ENCODE results near the gene PFAS.

DNA sequence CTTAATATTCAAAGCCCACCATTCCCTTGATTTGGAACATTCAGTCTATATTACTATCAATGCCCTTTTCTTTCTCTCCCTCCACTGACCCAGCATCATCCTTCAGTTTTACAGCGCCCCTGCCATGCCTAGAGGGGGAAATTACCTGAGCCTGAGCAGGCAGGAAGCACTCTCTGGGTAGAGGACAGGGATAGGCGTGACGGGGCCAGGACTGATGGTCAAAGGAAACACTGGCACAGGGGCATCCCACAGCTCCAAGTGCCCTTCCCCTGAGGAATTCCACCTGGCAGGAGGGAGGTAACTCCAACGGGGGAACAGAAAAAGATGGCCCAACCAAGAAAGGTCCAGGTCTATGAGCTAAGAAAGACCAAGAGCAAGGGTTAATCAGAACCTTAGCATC is 11.2 kb upstream of the PFAS start:
- TF ChIP-seq, protein P1, sequence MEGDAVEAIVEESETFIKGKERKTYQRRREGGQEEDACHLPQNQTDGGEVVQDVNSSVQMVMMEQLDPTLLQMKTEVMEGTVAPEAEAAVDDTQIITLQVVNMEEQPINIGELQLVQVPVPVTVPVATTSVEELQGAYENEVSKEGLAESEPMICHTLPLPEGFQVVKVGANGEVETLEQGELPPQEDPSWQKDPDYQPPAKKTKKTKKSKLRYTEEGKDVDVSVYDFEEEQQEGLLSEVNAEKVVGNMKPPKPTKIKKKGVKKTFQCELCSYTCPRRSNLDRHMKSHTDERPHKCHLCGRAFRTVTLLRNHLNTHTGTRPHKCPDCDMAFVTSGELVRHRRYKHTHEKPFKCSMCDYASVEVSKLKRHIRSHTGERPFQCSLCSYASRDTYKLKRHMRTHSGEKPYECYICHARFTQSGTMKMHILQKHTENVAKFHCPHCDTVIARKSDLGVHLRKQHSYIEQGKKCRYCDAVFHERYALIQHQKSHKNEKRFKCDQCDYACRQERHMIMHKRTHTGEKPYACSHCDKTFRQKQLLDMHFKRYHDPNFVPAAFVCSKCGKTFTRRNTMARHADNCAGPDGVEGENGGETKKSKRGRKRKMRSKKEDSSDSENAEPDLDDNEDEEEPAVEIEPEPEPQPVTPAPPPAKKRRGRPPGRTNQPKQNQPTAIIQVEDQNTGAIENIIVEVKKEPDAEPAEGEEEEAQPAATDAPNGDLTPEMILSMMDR (IDR thresholded peaks at IDR 0.05) = no peak
- TF ChIP-seq ESRRA (CRISPR knock-in tag; IDR thresholded peaks at IDR 0.05; ENCODE audit: borderline replicate concordance) = no peak
- no peak for TF ChIP-seq NR1H2 (CRISPR knock-in tag; IDR thresholded peaks at IDR 0.05)
- no peak for TF ChIP-seq KAT7 (CRISPR knock-in tag; IDR thresholded peaks at IDR 0.05; ENCODE audit: borderline replicate concordance)
- TF ChIP-seq MYBL2 (CRISPR knock-in tag; IDR thresholded peaks at IDR 0.05) = no peak
- no peak for TF ChIP-seq ZBTB21 (CRISPR knock-in tag; IDR thresholded peaks at IDR 0.05; ENCODE audit: borderline replicate concordance)
- TF ChIP-seq TCF7 (CRISPR knock-in tag; IDR thresholded peaks at IDR 0.05; ENCODE audit: low read depth) = no peak

All from WTC11 (cell line).